ENCODE measurements around the gene MAP2. TPM values are rescaled to one million over a fixed set of nuclear protein-coding genes. Genes with fewer than 3 reads are reported as not detected.

Gene MAP2
- total and polyA plus RNA-seq, 2 of the 8 experiments (the other 6 are each of a cell fraction or from before 2014, with no cell fraction given) = 5.9 to 9.4 TPM

DNA sequence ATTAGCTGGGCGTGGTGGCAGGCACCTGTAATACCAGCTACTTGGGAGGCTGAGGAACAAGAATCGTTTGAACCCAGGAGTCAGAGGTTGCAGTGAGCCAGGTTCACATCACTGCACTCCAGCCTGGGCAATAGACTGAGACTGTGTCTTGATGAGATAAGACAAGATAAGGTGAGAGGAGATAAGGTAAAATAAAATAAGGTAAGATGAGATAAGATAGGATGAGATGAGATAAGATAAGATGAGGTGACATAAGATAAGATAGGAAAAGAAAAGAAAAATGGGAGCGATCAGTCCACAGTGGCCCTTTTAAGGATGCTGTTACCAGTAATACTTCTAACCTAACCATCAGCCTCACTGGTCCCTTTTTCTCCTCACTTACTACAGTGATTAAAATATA lies 213.4 kb downstream of the MAP2 start:
- Histone ChIP-seq H3K56ac (replicated peaks; ENCODE audit: insufficient read length, low read depth, low read length) (no peak overlapping the region), H2AFZ (ENCODE audit: low read length) (no peak overlapping the region), H2BK20ac (ENCODE audit: low read length) (no peak overlapping the region), H4K91ac (replicated peaks; ENCODE audit: insufficient read length, low read length) (no peak overlapping the region), H2BK12ac (ENCODE audit: low read depth, low read length) (no peak overlapping the region), H3K79me2 (ENCODE audit: control insufficient read depth in 1 of 2, insufficient read depth in 2 of 2, low read length in 2 of 2) (no peaks in the 10 kb centered on the region), H3K4me2 (ENCODE audit: insufficient read depth in 1 of 2, low read depth in 2 of 2, low read length in 2 of 2) (no peak overlapping the region), H3K4me3 (ENCODE audit: extremely low read depth in 1 of 4, insufficient read depth in 2 of 4, low read depth in 3 of 4, low read length in 4 of 4) (no peak overlapping the region), H3K23ac (ENCODE audit: insufficient read length) (no peak overlapping the region), H3K4ac (replicated peaks; ENCODE audit: insufficient read length, low read depth, low read length) (no peak overlapping the region), H3K14ac (ENCODE audit: insufficient read length) (no peak overlapping the region), H3K27ac (ENCODE audit: low read depth, low read length) (no peak overlapping the region), H3K36me3 (ENCODE audit: control insufficient read depth in 2 of 4, insufficient read depth in 4 of 4, low read length in 3 of 4) (no peaks in the 10 kb centered on the region), H4K20me1 (replicated peaks in 1 of 2; ENCODE audit: control insufficient read depth in 1 of 2, insufficient read depth in 2 of 2, low read length in 2 of 2) (no peaks in the 10 kb centered on the region), H2AK5ac (ENCODE audit: low read depth, low read length) (no peak overlapping the region), H2BK120ac (replicated peaks; ENCODE audit: low read depth, low read length) (no peak overlapping the region), H3K9ac (replicated peaks in 1 of 4; ENCODE audit: extremely low read depth in 1 of 4, low read depth in 3 of 4, low read length in 3 of 4) (no peak overlapping the region), H3K79me1 (ENCODE audit: low read depth, low read length) (no peaks in the 10 kb centered on the region), H3K9me3 (ENCODE audit: insufficient read depth in 2 of 2, low read depth in 1 of 2, low read length in 1 of 2) (no peaks in the 10 kb centered on the region), H3K18ac (ENCODE audit: extremely low read depth, low read length) (no peak overlapping the region), H4K5ac (ENCODE audit: insufficient read length, low read depth, low read length) (no peak overlapping the region), H3K27me3 (replicated peaks in 1 of 4; ENCODE audit: control insufficient read depth in 3 of 4, extremely low read depth in 1 of 4, insufficient read depth in 3 of 4, low read length in 3 of 4) (no peaks in the 10 kb centered on the region), H3K23me2 (ENCODE audit: low read depth, low read length) (no peaks in the 10 kb centered on the region), H4K8ac (ENCODE audit: extremely low read depth, insufficient read depth, low read length) (no peak overlapping the region), H2BK5ac (ENCODE audit: low read depth, low read length) (no peak overlapping the region), H2BK15ac (ENCODE audit: low read length) (no peak overlapping the region), H3K4me1 (replicated peaks in 1 of 4; ENCODE audit: control insufficient read depth in 3 of 4, insufficient read depth in 4 of 4, low read length in 3 of 4) (no peaks in the 10 kb centered on the region; a peak in 1 of 7 replicates)
- ChIA-PET POLR2A (ENCODE audit: partially characterized antibody) (no interaction called here), CTCF (ENCODE audit: partially characterized antibody) (no interaction called here)
- 84% methylated on average over 3 of the region's 3 CpGs; no CpG with 5 or more reads in 1 of the 2 experiments for WGBS, 2 experiments (ENCODE audit: extremely low coverage in 1 of 2, insufficient coverage in 1 of 2, insufficient read length in 1 of 2, insufficient replicate concordance in 2 of 2, low coverage in 1 of 2, low lambda C conversion rate in 2 of 2, missing lambda C conversion rate in 1 of 2)
- no peak for FAIRE-seq
- no peak for DNase-seq (ENCODE audit: low read depth in 1 of 2, low spot score in 2 of 2)
- no peak for TF ChIP-seq CREB1 (IDR thresholded peaks at IDR 0.05)
- no peak for TF ChIP-seq TEAD4 (IDR thresholded peaks at IDR 0.05; ENCODE audit: low read depth, low read length)

Measured in H1 (cell line).